Stimulated activated CD4-positive, alpha-beta T cell treated with anti-CD3 and anti-CD28 coated beads, TNF-alpha, amount 100 ng/mL, for 4 hours (primary cell): ENCODE measurements around the gene RHBDF2.

Experiments used
- DNase-seq, 3 experiments: peaks; one replicate each; pipeline ENCODE4 v3.0.0-alpha.2; 2020; ENCODE audit warnings: low read depth in 3 of 3

The RHBDF2 gene

GRCh38 chr17:76480632-76481031, 20.6 kb downstream of the RHBDF2 start:
- DNase-seq, result no peak

GRCh38 chr17:76479515-76480060, 21.6 kb downstream of the RHBDF2 start:
- DNase-seq, result no peak

- no peak for DNase-seq
Measured at GRCh38 chr17:76478730-76479514, 22.3 kb downstream of the RHBDF2 start.

- no peak for DNase-seq
Measured at GRCh38 chr17:76478097-76478496, 23.1 kb downstream of the RHBDF2 start.

- no peak for DNase-seq
Measured at GRCh38 chr17:76477576-76477975, 23.6 kb downstream of the RHBDF2 start.

GRCh38 chr17:76476736-76477135, 24.5 kb downstream of the RHBDF2 start:
- DNase-seq, result no peak

GRCh38 chr17:76475302-76475701, 25.9 kb downstream of the RHBDF2 start:
- no peak for DNase-seq

- no peak for DNase-seq
Measured at GRCh38 chr17:76474894-76475293, 26.3 kb downstream of the RHBDF2 start.

- DNase-seq, result no peak
Measured at GRCh38 chr17:76474238-76474637, 27.0 kb downstream of the RHBDF2 start.

- DNase-seq, result no peak
Measured at GRCh38 chr17:76473541-76473985, 27.7 kb downstream of the RHBDF2 start.

GRCh38 chr17:76472726-76473125, 28.5 kb downstream of the RHBDF2 start:
- no peak for DNase-seq

GRCh38 chr17:76472258-76472645, 29.0 kb downstream of the RHBDF2 start:
- DNase-seq, result no peak

GRCh38 chr17:76471498-76472257, 29.5 kb downstream of the RHBDF2 start:
- DNase-seq, result no peak

GRCh38 chr17:76469991-76470739, 31.1 kb downstream of the RHBDF2 start:
- DNase-seq, result no peak

GRCh38 chr17:76469076-76469990, 31.9 kb downstream of the RHBDF2 start:
- DNase-seq, result no peak

GRCh38 chr17:76468634-76469010, 32.6 kb downstream of the RHBDF2 start:
- DNase-seq, result no peak

GRCh38 chr17:76467809-76468633, 33.2 kb downstream of the RHBDF2 start:
- DNase-seq, result no peak

GRCh38 chr17:76467366-76467765, 33.9 kb downstream of the RHBDF2 start, which contains the start of gene AANAT:
Gene AANAT, plus strand, starts transcription at chr17:76467603. Its CDS starts 1,144 bp downstream, at chr17:76468747.
- DNase-seq, result no peak

- no peak for DNase-seq
Measured at GRCh38 chr17:76466775-76467130, 34.5 kb downstream of the RHBDF2 start.
